Ramos (cell line): ENCODE measurements around the gene ANAPC5.
"Not testable (repeated sequence)": the region's sequence is repeated elsewhere in the genome, so short reads cannot be mapped to it uniquely, and the experiment has no call there.

Experiments used
- in situ Hi-C: fragments of 300-500 bp; cut with MboI; formaldehyde crosslinking; loops from one replicate; pipeline ENCODE4 v1.14.3; 2022; ENCODE audit warnings: low sequenced_read_pairs; ENCODE audit not compliant: unreplicated experiment

The ANAPC5 gene

GRCh38 chr12:121288158-121288845, 63.9 kb downstream of the ANAPC5 start:
- in situ Hi-C loops, result no loop called here

GRCh38 chr12:121287267-121287954, 64.8 kb downstream of the ANAPC5 start:
- in situ Hi-C loops, result no loop called here

DNA sequence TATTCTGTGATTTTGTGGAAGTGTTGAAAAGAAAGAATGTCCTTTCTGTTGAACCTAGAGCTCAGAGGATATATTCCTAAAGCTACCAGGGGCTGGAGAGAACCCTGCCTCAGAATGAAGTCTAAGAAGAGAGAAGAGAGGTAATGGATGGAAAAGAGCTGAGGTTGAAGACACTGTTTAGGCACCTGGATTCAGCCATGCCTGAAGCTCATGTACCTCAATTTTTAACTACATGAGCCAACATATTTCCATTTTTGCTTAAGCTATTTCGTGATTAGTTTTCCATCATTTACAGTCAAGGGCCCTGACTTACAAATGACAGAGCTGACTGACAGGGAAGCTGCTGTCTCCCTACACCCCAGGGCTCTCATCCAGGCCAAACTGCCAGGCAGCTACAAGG, 66.4 kb downstream of the ANAPC5 start:
- in situ Hi-C loops, result no loop called here

- in situ Hi-C loops, result no loop called here
Measured at GRCh38 chr12:121284551-121285390, 67.4 kb downstream of the ANAPC5 start.

DNA sequence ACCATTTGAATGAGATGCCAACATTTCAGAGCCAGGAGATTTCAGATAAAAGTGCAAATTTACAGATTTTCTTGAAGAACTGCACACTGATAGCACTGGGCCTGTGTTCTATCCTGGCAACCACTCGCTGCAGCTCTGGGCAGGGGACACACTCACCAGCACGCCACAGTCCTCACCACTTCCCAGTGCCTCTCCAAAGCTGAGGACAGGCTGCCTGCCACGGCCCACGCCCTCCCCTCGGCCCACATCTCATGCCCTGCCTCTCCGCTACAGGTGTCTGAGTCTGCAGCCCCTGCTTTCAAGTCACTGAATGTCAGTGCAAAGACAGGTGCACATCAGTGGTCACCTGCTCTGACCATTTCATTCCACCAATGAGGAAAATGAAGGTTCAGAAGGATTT, 68.4 kb downstream of the ANAPC5 start:
- in situ Hi-C loops, result no loop called here

GRCh38 chr12:121283388-121283787, 68.8 kb downstream of the ANAPC5 start:
- in situ Hi-C loops, result no loop called here

DNA sequence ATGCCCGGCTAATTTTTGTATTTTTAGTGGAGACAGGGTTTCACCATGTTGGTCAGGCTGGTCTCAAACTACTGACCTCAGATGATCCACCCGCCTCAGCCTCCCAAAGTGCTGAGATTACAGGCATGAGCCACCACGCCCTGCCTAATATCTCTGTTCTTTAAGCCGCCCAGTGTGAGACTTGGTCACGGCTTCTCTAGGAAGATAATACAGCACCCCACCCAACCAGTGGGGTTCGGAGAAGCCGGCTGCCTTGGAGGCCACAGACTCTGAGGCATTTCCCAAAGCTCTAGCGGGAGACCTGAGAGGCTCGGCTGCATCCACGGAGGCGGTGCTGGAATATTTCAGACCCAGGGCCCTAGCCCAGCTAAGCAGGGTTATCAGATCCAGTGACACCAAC, 69.3 kb downstream of the ANAPC5 start:
- in situ Hi-C loops, result not testable (repeated sequence)

- in situ Hi-C loops, result no loop called here
Measured at GRCh38 chr12:121282072-121282742, 70.0 kb downstream of the ANAPC5 start.

DNA sequence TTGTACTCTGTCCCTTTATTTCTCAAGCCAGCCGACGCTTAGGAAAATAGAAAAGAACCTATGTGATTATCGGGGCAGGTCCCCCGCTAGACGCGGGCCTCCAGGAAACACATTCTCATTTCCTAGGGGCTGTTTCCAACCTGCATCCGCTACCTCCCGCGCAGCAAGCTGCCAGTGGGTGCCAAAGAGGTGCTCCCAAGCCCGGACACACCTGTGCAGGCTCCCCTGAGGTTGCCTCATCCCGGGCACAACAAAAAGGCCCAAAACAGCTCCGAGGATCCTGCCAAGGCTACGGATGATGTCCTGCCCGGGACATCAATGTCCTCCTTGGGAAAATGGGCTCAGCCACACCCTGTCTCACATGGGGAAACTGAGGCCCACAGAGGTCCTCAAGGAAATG, 71.1 kb downstream of the ANAPC5 start:
- in situ Hi-C loops, result not testable (repeated sequence)

DNA sequence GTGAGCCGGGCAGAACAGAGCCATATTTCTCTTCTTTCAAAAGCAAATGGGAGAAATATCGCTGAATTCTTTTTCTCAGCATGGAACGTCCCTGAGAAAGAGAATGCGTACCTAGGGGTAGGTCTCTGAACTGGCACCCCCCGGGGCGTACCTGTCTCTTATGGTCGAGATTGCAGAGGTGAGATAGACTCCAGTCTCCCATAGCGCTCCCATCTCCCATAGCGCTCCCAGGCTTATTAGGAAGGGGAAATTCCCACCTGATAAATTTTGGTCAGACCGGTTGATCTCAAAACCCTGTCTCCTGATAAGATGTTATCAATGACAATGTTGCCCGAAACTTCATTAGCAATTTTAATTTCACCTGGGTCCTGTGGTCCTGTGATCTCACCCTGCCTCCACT, 71.7 kb downstream of the ANAPC5 start:
- in situ Hi-C loops, result not testable (repeated sequence)

- in situ Hi-C loops, result no loop called here
Measured at GRCh38 chr12:121279507-121279915, 72.7 kb downstream of the ANAPC5 start.

DNA sequence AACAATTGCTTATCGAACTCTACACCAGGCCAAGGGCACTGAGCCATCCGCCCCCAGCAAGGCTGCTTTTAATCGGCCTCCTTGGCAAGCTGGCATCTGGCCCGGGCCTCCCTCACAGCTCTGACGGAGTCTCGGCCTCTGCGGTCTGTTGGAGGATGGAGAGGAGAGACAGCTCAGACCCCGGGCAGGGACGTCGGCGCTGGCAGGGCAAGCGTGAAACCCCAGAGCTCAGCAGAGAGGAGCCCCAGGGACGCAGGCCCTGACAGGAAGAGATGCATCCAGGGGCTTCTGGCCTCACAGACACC, 73.2 kb downstream of the ANAPC5 start:
- in situ Hi-C loops, result no loop called here

DNA sequence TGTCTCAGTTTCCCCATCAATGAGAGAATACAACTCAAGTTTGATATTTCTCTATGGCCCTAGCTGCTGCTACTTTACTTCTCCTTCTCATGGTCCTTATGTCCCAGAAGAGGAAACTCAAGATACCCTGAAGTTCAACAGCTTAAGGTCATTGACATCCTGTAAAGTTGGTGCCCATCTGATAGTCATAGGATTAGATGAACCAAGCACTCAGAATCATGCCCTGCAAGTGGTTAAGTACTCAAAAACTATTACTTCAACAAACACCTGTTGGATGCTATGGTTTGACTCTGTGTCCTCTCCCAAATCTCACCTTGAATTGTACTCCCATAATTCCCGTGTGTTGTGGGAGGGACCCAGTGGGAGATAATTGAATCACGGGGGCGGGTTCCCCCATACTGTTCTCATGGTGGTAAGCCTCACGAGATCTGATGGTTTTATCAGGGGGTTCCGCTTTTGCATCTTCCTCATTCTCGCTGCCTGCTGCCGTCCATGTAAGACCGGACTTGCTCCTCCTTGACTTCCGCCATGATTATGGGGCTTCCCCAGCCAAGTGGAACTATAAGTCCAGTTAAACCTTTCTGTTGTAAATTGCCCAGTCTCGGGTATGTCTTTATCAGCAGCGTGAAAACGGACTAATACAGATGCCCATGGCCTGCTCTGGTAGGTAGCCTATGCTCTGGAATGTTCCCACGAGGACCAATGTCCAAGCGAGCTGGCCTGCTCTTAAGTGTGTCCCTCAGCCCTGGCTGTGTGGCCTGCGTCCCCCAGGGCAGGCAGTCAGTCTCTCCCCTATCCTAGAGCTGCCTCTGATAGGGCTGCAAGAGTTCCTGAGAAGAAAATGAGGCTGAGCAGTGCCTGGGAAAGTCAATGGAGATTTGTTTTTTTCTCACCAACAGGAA, 73.8 kb downstream of the ANAPC5 start:
- in situ Hi-C loops, result no loop called here

GRCh38 chr12:121277374-121277759, 74.8 kb downstream of the ANAPC5 start:
- in situ Hi-C loops, result no loop called here

- in situ Hi-C loops, result no loop called here
Measured at GRCh38 chr12:121274036-121274763, 78.0 kb downstream of the ANAPC5 start.

DNA sequence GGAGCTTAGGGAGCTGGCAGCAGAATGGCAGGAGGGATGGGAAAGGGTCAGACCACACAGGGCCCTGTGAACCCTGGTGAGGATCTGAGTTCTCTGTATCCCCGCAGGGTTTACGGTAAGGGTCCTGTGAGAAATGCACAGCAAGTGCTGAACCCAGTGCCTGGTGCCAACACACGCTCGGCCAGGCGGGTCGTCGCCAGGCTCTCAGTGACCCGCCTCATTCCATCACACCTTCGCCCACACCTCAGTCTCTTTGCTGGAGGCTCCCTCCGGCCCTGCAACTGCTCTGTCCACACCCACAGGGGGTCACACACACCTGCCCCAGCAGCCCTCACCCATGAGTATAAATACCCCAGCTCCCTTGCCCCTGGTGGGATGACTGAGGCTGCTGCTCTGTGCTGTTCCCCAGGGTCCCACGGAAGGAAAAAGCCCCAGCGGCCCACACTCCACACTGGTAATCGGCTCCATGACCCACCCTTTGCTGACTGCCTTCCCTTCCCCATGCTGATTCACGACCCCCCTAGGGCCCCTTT, 78.8 kb downstream of the ANAPC5 start:
- in situ Hi-C loops, result no loop called here

GRCh38 chr12:121267822-121268221, 84.4 kb downstream of the ANAPC5 start:
- in situ Hi-C loops, result no loop called here

DNA sequence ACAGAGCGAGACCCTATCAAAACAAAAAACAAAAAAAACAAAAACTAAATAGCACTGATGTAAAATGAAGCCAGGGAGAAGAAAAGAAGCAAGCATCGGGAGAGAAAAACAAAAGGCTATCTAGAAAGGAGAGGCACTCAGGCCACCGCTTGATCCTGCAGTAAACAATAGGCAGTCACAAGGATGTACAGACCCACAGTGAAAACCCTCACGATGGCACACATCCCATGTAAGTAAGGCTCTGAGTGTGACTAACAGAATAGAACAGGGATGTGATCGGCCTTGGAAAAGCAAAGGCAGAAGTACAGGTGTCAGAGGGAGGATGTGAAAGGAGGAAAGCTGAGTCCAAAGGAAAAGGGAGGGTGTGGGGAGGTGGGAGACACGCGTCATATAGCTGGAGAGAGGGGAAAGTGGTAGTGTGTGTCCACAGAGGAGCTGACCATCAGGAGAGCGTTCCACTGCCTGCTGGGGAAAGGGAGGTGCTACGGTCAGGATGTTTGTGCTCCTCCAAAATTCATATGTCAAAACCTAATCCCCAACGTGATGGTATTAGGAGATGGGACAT, 87.2 kb downstream of the ANAPC5 start:
- in situ Hi-C loops, result no loop called here

DNA sequence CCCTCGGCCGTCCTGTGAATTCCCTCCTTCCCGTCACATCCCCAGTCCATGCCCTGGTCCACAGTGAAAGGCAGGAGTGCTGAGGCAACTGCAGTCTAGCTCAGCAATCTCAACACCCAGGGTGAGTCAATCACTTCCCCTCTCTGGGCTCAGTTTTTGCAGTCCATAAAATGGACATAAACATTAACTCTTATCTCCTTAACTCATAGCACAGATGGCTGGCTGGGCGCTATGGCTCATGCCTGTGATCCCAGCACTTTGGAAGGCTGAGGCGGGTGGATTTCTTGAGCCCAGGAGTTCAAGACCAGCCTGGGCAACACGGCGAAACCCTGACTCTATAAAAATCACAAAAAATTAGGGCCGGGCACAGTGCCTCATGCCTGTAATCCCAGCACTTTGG, 88.1 kb downstream of the ANAPC5 start:
- in situ Hi-C loops, result no loop called here
